Epidermal melanocyte (primary cell): ENCODE results near the gene TMEM217.
"Not testable (repeated sequence)": the region's sequence is repeated elsewhere in the genome, so short reads cannot be mapped to it uniquely, and the experiment has no call there.

ENCODE experiments used
- DNase-seq: peaks from one replicate; pipeline ENCODE4 v3.0.0; 2011; ENCODE audit warnings: low spot score; ENCODE audit not compliant: insufficient read length

TMEM217 gene

GRCh38 chr6:37257634-37258404 is at the start of gene TMEM217, which contains the start of gene TBC1D22B:
TMEM217 (minus strand) TSS chr6:37258144; CDS start chr6:37219030, 39,114 bp downstream.
TBC1D22B (plus strand) TSS chr6:37257772; CDS start chr6:37257918, 146 bp downstream.
- DNase-seq: peak; percentile 97

GRCh38 chr6:37307484-37307883 is 49.5 kb upstream of the TMEM217 start:
- not testable (repeated sequence) for DNase-seq

GRCh38 chr6:37306624-37307222 is 48.8 kb upstream of the TMEM217 start:
- DNase-seq: no peak

GRCh38 chr6:37305841-37306425 is 48.0 kb upstream of the TMEM217 start:
- DNase-seq: no peak

GRCh38 chr6:37304766-37305165 is 46.8 kb upstream of the TMEM217 start:
- DNase-seq: no peak

- DNase-seq: peak; percentile 52
These were observed 46.1 kb upstream of the TMEM217 start for GRCh38 chr6:37303891-37304503.

- DNase-seq: no peak
These were observed 45.2 kb upstream of the TMEM217 start for GRCh38 chr6:37303091-37303660.

- no peak for DNase-seq
These were observed 44.2 kb upstream of the TMEM217 start for GRCh38 chr6:37302086-37302686.

- DNase-seq: no peak
These were observed 42.0 kb upstream of the TMEM217 start for GRCh38 chr6:37299990-37300389.

- DNase-seq: no peak
These were observed 41.0 kb upstream of the TMEM217 start for GRCh38 chr6:37298958-37299357.

- not testable (repeated sequence) for DNase-seq
These were observed 39.7 kb upstream of the TMEM217 start for GRCh38 chr6:37297637-37298036.

GRCh38 chr6:37293426-37293825 is 35.5 kb upstream of the TMEM217 start:
- no peak for DNase-seq

- no peak for DNase-seq
These were observed 32.0 kb upstream of the TMEM217 start for GRCh38 chr6:37289931-37290330.

- DNase-seq: no peak
These were observed 30.3 kb upstream of the TMEM217 start for GRCh38 chr6:37288247-37288646.

- DNase-seq: no peak
These were observed 29.7 kb upstream of the TMEM217 start for GRCh38 chr6:37287519-37288157.

GRCh38 chr6:37285861-37286311 is 27.9 kb upstream of the TMEM217 start:
- DNase-seq: no peak

GRCh38 chr6:37284781-37285180 is 26.8 kb upstream of the TMEM217 start:
- no peak for DNase-seq

GRCh38 chr6:37283671-37284151 is 25.8 kb upstream of the TMEM217 start:
- no peak for DNase-seq

- no peak for DNase-seq
These were observed 25.3 kb upstream of the TMEM217 start for GRCh38 chr6:37283268-37283667.

GRCh38 chr6:37282371-37282770 is 24.4 kb upstream of the TMEM217 start:
- no peak for DNase-seq
